ENCODE data around the gene ACP4.

GRCh38 chr19:50803633-50804419, 13.6 kb downstream of the ACP4 start:
- TF ChIP-seq ZFP41 (CRISPR knock-in tag; IDR thresholded peaks at IDR 0.05; ENCODE audit: borderline replicate concordance) (no peak), POLR2AphosphoS5 (IDR thresholded peaks at IDR 0.05; ENCODE audit: low read depth, low read length) (no peak), MXI1 (IDR thresholded peaks at IDR 0.05; ENCODE audit: borderline replicate concordance, low read depth, low read length) (no peak)

Measured in HepG2 (cell line).